ENCODE measurements around the gene DUSP7.
A peak's percentile ranks its signal among the peaks of the same experiment; 100 is the strongest.

Gene DUSP7

DNA sequence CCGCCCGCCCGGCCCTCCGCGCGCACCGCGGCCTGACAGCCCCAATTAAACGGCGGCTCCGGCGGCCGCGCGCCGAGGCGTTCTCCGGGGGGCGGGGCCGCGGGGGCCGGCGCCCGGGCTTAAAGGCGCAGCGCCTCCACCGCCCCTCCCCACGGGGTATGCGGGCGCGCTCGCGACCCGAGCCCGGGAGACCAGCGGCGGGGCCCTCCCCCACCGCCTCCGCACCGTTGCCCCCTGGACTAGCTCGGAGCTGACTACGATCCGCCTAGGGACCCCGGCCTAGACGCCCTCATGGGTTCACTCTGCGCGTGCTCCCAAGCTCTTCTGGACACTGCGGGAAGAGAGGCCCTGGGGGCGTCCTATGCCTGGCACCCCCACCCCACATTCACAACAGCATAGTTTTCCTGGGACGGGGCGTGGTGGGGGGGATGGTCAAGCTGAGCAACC is at the start of gene DUSP7:
Gene DUSP7, minus strand, starts transcription at position 51 of the 447 bp plus-strand sequence. CDS start 205 bp downstream, outside the sequence.
- DNase-seq: peak; percentile 72

DNA sequence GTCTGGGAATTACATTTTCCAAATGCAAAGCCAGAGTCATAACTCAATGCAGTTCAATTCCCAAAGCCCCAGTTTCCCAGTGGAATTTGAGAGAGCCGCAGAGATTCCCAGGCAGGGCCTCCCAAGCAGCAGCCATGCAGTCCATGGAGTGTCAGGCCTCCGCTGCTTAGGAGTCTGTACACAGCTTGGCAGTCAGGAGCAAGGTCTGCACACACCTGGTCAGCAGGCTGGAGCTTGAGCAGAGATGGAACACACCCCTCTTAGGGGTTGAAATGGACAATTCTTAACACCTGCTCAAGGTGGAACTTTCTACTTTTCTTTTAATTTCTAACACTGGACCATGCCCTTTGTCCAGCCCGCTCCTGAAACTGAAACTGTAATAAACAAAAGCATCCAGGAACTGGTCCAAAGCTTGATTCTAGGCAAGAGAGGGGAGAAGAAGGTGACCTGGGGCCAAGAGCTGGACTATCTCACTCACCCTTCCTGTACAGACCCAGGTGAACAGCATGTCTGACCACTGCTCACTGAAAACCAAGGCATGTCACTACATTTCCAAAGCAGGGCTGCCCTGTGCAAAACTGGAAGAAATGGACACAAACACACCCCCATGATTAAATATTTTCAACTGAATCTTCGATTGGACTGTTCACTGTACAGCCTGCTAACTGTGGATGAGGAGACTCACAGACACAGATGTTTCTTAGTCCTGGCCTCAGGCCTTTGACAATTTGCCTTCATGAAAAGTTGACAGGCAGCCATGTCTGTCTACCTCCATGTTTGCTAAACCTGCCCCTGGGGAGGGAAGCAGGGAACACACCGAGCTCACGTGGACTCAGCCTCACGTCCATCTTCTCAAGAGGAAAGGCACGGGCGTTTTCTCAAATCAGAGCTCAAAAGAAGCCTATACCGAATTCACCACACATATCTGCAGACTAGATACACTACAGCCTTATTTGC is 48.6 kb upstream of the DUSP7 start:
- no peak for DNase-seq

DNA sequence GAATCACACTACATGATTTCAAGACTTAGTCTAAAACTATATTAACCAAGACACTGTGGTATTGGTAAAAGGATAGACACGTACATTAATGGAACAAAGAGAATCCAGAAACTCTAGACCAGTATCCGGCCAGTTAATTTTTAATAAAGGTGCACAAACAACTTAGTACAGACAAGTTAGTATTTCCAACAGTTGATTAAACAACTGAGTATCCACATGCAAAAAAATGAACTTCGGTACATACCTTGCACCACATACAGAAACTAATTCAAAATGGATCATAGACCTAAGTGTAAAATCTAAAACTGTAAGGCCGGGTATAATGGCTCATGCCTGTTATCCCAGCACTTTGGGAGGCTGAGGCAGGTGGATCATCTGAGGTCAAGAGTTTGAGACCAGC is 46.6 kb upstream of the DUSP7 start:
- DNase-seq: no peak

GRCh38 chr3:52099001-52099401 is 42.6 kb upstream of the DUSP7 start:
- DNase-seq: no peak

DNA sequence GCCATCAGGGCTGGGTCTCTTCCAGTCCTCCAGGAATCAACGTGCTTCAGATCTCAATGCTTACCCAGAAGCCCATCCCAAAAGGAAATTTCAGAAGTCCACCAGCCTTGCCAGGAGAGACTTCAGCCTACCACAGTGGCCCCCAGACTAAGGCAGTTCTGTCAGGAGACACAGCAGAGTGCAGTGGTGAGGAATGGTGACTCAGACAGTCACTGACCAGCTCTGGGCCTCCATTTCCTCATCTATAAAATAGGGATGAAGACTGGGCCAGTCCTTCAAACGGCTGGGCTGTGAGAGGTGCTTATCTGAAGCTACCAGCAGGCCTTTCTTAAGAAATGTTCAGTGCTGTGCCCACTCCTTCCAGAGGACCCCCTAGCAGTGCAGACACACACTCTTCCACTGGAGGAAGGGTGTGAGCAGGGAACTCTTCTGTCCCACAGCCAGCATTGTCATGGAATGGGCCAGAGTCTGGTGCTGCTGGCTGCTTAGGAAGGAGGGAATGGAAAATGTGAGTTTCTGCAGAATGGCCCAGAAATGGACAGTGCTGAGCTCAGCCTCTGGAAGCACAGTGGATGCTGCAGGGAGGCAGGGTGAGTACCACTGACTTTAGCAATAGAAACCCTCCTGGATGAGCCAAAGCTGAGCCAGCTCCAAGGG is 41.6 kb upstream of the DUSP7 start:
- DNase-seq: no peak

GRCh38 chr3:52095990-52096775 is 39.8 kb upstream of the DUSP7 start:
- no peak for DNase-seq

DNA sequence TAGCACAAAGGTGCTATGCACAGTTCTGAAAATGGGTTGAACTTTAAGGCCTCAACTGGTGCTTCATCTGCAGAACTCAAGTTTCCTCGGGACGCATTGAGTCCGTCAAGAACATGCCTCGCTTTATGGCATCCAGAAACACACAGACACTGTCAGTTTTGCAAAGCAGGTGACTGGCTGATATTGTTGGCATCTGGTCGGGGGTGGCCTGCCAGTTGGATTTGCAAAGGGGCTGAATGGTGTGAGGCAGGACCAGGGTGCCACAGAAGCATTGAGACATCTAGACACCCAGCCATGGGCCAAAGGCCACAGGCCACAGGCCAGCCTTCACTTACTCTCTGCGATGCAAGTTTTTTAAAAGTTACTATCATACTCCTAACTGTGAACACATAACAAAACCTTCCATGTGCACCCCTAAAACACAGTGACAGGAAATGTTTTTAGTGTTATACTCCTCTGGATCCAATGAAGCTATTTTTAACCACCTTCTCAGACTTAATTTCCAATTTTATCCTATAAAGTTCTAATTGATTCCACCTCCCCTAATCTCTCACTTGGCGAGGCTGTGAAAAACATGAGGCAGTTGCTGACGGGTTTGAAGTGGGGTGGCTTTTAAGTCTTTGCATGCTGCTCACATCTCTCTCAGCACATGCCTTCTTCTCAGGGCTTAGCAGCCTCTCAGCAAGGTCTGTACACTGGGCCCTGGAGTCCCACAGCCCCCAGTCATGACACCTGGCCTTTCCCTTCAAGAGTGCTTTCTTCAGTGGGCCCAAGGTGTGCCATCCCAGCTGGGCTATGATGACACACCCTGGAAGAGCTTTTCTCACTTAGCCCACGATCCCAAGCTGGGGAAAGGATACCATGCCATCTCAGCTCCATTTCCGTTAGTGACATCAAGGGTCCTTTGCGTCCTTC is 38.5 kb upstream of the DUSP7 start:
- DNase-seq: no peak

DNA sequence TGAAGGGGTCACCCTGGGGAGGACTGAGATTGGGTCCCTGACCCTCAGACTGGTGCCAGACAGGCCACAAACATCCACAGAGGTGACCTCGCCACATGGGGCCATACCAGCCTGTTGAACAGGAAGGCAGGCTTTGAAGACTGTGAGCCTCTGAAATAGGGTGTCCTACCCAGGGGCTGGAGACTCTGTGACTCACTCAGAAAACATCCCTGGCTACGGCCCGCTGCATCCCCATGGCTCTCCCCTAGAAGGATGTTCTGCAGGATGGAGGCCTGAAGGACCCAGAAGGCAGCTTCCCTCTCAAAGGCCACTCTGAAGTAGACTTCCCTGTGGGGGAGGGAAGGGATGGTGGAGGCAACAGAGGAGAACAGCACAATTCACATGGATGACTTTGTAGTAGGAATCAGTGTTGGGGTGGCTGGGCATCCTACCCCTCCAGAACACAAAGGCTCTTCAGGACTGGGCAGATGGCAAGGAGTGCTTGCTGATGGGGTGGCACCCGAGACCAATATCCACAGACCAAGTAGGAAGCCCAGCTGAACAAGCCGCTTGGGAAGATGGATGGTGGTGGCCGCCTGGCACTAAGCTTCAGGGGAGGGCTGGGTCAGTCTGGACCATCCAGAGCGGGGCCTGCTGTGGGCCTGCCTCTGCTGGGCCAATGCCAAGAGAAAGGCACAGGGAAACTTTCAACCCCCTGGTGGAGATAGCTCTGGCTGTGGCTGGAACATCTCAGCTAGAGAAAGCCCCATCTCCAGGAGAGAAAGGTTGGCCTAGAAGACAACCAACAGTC is 37.6 kb upstream of the DUSP7 start:
- no peak for DNase-seq

GRCh38 chr3:52092891-52093290 is 36.5 kb upstream of the DUSP7 start:
- no peak for DNase-seq

DNA sequence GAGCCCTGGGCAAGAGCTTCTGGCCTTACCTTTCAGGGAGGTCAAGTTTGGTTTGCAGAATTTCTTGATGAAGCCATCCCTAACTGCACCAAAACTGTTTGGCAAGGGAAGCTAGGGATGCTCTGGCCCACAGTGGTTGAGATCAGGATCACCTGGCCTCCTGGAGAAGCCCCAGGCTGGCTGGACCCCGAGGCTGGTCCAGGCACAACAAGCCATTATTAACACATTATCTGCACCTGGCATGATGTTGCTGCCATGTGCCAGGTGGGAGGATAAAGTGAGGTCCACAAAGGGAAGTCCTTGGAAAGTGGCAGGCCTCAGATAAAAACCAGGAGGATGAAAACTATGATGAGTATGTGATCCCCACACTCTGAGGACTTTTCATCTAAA is 35.9 kb upstream of the DUSP7 start:
- DNase-seq: no peak

DNA sequence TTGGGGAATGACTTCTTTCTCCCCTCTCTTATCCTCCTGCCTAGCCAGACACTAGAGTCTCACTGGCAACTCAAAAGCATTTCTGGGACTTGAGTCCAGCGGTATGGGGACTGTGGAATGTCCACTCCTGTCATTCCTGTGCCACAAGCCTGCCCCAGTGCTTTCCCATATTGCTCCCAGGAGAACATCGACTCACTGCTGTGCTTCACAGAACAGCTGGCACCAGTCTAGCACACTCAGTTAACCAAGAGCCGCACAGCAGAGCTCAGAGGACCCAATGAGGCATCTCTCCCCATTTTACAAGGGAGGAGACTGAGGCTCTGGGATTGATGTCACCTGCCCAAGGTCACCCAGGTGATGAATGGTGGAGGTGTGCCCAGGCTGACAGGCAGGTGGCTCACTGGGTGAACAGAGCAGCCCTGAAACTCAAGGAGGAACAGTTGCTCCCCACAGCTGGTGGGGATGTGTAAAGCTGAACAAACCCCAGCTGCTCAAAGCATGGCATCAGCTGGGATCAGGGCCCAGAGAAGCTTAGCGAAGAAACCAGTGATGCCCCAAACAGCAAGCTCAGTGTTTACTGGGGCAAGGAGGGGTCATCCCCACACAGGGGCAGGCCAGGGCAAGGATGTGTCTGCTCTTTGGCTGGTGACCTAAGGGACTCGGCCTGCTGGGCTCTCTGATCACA is 35.4 kb upstream of the DUSP7 start:
- no peak for DNase-seq

DNA sequence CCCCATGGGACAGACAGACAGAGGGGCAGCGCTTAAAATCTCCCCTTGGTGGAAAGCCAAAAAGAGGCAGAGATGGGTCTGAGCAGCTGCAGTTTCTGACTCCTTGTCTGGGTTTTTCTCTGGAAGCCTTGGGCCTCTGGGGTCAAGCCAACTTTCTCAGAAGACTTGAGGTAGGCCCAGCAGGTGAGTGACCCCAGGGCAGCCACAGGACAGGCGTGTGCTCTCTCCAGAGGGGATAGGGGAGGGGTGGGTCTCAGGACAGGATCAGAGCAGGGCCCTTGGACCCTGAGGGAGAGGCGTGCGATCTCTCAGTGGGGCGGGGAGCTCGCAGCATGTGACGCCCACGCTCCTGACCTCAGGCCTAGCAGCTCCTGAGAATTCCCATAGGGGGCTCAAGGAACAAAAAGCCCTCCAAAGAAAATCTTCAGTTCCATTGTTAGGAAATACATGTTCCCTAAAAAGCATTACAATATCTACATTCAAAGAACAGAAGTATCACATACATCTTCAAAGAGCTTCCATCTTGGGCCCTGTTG is 34.6 kb upstream of the DUSP7 start:
- DNase-seq: no peak

- DNase-seq: no peak
These were observed 34.0 kb upstream of the DUSP7 start for GRCh38 chr3:52090131-52090932.

GRCh38 chr3:52089691-52090090 is 33.3 kb upstream of the DUSP7 start:
- DNase-seq: no peak

DNA sequence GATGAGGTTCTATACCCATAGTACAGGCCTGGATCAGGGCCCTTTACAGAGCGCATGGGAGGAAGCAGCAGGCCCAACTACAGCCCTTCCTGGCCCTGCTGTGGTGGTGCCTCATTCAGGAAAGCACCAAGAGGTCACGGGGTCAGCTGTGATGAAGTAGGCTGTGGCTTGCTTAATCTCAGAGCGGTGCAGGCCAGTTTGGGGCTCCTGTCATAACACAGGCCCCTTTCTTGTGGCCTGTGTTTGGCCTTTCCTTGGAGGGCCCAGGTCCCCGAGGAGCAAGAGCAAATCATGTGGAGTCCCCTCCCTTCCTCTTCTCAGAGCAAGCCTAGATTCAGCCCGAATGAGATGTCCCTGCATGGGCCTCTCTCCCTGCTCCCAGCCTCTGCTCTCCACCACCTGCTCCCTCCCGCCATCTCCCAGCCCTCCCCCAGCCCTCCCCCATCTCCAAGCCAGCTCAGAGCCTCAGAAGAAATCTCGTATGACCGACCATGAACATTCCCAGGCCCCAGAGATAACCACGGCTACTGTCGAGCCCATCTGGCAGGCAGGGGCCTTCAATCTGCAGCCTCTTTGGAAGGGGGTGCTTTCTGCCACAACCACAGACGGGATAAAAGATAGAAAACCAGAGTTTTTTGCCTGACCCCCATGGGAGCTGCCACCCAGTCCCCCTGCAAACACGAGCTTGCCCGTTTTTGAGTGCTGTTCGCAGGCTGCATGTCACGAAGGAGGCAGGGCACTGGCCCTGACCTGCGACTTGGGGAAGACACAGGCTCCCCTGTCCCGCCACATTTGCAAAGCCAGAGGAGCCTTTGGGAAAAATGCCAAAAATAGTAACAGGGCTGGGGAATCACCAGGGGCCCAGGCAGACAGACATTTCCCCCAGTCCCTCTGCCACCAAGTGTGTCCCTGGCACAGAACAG is 32.3 kb upstream of the DUSP7 start:
- no peak for DNase-seq

DNA sequence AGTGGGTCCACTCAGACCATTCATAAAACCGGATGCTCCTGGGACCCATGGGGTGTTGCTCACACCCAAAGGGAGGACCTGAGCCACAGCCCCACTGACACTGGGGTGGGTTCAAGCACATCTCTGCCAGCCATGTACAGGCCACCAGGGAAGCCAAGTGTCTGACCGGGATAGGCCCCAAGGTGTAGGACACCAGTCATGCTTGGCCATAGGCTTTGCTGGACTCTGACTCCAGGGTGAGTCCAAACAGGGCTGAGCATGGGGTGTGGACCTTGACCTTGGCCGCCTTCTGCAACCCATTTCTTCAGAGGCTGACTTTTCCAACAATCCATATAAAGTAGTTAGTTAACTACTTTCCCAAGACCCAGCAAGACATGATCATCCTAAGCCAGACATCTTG is 31.4 kb upstream of the DUSP7 start:
- DNase-seq: no peak

DNA sequence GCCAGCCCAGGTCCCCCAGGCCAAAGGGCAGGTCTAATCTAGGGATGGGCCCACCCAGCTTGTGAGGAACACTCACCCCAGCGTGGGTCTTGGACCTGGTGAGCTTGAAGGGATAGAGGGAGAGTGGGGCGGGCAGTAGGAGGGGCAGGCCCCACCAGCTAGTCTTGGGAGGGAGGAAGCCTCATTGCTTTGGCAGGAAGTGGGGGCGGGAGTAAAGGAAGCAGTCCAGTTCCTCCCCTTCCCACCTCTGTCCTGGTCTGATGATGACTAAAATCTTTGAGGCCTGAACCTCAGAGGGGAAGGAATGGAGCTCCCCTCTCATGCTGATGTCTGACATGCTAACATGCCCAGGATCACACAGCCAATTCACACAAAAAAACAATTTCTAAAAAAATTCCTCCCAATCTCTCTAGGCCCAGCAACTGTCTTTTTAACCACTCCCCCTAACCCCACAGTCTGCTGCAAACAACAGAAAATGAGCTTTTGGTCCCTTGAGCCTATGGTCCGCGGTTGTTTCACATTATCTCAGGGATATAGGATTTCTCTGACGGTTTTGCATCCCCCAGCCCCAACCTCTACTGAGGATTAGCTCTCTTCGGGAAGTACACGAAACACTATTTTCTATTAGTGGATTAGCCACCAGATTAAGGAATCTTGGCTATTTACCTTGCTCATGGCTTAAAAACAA is 30.7 kb upstream of the DUSP7 start:
- DNase-seq: no peak

GRCh38 chr3:52086461-52086860 is 30.1 kb upstream of the DUSP7 start:
- DNase-seq: no peak
